GM18508 (cell line): ENCODE results near the gene EXOSC10.

ENCODE experiments used
- ATAC-seq: cut with Tn5 transposase; IDR thresholded peaks from one replicate; pipeline ENCODE4 v1.9.1; 2021; ENCODE audit warnings: moderate number of reproducible peaks; ENCODE audit not compliant: insufficient read depth, unreplicated experiment

EXOSC10 gene

DNA sequence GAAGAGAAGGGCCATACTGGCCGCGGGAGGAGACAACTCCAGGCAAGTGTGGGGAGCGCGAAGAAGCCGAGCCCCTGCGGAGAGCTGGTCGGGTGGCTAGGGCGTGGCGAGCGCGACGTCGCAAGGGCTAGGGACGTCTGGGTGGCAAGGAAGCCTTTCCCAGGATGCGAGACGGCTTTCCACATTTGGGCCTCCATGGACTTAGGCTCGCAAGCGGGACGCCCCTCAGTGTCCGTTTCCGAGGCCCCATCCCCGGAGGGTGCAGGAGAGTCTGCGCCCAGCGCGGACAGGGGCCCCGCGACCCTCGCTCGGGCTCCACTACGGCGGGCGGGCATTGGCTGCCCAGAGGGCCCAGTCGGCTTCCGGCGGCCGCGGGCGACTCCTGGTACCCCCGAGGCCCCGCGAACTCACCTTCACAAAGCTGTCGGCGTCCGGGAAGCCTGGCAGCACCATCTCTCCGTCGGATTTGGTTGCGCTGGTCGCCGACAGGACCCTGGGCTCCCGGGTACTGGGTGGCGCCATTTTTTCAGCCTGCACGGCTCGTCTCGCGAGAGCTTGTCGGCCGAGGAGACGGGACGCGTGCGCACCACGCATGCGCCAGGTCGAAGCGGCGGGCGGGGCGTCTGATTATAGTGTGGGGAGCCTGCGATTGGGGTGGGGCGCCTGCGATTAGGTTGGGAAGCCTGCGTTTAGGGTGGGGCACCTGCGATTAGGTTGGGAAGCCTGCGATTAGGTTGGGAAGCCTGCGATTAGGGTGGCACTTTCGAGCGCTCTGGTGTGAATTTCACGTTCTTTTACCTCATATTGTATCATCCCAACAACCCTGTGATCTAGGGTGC lies at the start of gene EXOSC10:
Gene EXOSC10 (minus strand): TSS at position 560 of the 839 bp plus-strand sequence. CDS start 38 bp downstream, at position 522.
- no peak for ATAC-seq

DNA sequence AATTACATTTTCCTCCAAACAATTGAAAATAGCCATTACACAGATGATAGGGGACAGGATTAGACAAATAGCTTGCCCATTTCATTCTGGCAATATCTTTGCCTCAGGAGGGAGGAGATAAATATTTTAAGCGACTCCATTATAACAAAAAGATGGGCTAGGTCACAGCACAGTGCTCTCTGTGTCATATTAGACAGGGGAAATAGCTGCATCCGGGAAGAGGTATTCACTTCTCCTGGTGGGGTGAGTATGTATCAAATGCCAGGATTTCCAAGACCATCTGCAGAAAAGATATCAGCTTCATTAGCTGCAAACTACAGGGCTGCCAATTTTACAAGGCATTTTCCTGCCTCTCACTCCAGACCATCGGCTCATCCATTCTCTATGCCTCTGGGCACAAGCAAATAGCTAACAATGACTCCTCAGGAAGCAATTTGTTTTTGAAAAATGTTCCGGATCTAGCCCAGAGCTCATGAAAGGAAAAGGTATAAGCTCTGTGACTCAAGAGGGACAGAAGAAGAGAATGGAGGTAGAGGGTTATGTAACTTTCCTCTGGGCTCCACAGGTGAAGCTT lies 47.6 kb upstream of the EXOSC10 start:
- no peak for ATAC-seq

DNA sequence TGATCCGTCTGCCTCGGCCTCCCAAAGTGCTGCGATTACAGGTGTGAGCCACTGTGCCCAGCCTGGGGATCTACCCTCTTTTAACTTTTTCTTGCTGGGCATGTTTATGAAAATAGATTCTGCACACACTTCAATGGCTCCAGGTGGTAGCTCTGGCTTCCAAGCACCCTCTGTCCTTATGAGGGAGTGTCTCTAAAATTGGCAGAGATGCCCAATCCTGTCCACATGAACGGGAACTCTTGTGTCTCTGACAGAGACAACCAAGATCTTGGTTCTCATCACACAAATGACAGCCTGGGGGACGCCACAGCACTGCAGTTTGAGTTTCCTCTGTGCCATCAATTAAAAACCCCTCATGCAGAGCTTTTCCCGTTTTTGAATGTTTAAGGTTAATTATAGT lies 46.1 kb upstream of the EXOSC10 start:
- ATAC-seq: no peak

DNA sequence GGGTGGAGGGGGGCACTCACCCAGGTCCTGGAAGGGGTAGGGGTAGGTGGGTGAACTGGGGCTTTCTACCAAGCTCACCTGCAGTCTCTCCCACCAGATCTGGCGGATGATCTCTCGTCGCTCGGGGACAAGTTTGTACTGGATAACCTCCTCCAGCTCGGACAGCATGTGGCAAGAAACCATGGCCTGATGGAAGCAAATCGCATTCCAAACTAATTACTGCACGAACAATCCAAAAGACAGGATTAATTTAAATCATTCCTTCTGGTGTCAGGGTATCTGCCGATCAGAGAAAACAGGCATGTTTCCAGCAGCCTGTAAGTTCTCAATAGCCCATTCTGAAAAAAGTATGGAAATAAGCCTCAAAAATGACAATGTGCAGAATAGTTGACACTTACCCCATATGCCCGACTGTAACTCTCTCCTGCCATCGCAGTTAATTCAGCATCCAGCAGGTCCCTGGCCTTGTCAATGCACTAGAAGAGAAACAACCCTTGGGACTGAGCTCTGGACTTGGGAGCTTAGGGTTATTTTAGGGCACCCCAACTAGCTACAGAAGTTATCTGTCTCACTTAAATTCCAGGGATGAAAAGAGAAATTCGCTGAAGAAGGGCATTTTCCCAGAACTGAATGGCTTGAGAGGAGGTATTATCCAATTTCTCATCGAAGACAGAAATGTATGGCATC lies 45.0 kb upstream of the EXOSC10 start:
- no peak for ATAC-seq

DNA sequence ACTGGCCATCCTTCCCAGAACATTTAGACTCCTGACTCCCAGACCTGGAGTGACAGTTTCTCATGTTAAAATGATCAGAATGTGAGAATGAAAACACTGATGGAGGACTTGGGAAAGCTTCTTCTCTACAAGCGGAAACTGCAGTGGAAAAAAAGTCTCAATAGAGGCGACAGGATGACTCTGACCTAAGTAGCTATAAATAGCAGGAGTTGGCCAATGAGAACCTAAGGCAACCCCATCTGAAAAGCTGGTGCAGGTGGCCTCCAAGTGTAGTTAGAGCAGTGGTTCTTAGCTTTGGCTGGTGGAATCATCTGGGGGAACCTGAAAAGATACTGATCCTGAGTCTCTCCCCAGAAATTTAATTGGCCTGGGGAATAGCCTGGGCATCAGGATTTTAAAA lies 44.2 kb upstream of the EXOSC10 start:
- ATAC-seq: no peak

DNA sequence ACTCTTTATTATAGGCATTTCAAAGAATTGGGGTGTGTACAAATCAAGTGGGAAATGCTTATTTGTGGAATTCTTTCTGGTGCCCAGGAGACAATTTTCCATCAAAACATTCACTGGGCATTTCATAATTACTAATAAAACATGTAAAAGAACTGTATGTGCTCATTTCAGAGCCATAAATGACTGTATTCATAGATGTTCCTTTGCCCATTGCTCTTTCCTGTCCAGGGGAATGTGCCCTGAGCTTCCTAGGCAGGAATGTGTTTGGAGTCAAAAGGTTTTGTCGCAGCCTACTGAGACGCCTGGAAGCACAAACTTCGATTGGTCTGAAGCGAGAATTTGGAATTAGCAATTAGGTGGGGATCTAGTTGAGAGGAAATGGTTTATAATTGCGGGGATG lies 43.7 kb upstream of the EXOSC10 start:
- ATAC-seq: no peak

DNA sequence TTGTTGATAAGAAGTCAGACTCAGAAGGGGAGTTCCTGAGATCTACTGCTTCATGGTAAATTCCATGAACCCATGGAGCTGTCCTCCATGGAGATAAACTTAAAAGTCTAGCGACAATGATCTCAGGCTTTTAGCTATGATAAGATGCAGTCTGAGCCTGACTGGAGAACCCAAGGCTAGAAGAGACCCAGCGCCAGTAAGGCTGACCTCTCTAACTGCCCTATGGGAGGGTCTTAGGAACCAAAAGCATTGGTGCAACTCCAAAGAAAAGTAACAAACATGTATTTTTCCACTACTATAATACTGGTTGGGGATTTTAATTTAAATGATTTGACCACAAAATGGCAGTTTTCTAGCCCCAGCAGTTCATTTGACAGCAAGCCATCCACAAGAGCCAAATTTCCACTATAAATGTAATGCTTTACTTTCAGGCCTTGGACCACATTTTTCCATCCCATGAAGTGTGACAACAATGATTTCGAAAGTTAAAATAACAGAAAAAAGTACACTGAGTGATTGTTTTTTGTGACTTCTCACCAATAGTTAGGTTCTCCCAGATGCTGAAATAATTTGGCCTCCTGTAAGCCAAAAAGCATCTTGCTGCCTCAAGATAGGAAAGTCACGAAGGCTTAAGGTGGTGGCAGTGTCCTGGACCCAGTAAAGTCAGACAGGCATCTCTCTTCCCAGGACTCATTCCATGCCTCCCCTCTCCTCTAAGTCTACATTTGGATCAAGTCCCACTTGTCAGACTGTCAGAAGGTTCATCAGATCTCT lies 43.1 kb upstream of the EXOSC10 start:
- no peak for ATAC-seq

DNA sequence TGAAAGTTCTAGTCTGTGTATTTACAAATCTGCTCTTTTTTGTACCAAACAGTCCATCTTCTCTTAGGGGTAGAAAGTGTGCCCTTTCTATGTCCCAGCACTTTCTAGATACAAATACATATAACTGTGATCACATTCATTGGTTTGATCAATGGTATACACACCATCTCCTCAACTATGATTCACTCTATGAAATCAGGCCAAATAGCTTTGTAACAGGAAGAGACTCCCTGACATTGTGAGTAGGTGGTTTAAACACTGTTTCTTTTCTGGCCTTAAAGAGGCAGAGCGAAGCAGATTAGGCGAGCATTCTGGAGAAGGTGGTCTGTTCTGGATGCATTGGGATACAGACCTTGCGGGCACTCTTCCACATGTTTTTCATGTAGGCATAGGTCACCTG lies 39.3 kb upstream of the EXOSC10 start:
- no peak for ATAC-seq

DNA sequence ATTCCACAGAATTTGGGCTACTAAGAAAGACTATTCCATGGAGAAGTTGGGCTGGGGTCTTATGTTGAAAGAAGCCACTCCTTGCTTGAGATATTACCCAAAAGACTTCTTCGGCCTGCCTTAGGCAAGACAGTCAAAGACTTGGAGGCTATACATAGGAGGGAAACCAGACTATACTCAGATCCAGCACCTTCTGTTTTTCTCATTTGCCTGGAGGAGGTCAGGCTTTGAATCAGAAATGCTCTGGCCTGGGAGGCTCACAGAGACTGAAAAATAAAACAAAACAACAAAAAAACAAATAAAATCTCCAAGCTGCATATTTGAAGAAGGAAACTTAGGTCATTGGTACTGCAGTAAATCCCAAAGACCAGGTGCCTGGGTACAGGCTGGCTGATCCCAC lies 38.4 kb upstream of the EXOSC10 start:
- no peak for ATAC-seq

DNA sequence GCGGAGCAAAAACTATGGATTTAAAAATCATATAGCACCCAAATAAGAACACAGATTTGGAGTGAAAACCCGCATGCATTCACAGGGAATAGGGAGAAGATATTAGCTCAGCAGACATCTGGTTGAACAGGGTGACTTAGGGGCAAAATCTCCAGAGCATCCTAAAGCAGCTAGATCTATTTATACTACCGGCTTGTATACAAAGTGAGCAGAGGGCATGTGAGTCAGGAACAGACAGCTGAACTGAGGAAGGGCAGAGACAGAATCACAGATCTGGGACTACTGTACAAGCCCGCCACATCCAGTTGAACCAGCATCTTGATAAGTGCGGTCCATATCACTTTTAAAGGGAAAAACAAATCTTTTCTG lies 35.2 kb upstream of the EXOSC10 start:
- ATAC-seq: no peak

DNA sequence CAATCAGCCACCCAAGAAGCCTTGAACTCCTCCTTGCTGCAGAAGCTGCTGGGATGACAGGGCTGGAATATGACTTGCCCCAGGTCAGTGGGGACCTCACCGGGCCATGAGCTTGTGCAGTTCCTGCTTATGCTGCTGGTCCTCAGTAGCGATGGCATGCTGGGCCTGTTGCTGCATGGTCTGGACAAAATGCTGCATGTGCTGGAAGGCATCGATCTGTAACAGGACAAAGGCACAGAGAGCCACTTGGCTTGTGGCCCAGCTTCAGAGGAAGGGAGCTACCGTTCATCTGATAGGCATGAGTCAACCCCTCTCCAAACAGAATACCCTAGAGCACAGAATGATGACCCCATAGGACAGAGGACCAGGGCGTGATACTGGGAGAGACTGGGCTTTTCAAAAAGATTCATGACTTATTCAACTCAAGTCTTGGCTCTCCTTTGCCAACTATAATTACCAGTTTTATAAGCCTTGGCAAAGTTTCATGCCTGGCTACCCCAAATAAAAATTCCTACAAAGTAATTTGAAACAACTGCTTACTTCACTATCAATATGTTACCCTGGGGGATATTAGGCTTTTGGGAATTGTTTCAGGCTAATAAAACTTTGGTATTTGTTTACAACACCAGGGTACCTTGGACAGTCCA lies 34.7 kb upstream of the EXOSC10 start:
- ATAC-seq: no peak

DNA sequence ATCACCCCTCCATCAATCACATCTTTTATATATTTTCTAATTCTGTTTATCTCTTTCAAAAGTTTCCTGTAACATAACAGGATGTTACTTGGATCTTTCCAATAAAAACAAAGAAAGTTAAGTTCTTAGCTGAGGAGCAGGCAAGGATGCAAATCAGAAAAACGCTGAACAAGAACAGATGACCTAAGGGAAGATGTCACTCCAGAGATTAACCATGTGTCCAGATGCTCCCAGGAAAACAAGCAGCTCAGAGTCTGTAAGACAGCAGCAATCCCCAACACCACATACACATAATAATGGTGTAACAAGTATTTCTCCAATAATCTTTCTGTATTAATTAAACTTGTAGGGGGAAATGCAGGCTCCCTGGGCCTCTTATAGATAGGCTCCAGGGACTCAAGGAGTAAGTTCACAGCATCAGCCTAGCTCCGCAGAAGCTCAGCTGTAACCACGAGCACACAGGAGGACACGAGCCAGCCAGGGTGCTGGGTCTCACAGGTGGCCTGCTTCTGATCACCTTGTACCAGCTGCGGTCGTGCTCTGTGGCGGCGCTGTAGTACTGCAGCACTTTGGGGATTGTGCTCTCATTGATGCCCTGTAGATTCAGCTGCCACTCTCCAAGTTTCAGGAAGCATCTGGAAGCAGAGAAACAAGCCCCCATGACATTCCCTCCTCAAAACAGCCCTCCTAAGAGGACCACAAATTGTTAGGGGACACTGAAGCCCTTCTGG lies 33.1 kb upstream of the EXOSC10 start:
- ATAC-seq: no peak

DNA sequence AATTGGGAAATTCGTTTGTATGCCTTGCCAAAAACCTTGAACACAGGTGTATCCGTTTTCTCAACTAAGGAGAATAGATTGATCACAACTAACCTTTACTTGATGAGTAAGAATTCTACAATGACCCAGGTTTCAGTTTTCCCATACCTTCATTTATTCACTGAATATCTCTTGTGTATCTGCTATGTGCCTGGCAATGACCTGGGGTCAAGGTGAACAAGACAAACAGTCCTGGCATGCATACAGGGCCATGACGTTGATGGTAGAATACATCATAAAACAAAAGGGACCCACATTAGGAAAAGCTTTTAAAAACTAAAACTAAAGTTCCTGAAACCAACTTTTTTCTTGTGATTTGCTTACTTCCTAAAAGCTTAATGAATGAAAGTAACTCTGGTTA lies 32.1 kb upstream of the EXOSC10 start:
- ATAC-seq: no peak

DNA sequence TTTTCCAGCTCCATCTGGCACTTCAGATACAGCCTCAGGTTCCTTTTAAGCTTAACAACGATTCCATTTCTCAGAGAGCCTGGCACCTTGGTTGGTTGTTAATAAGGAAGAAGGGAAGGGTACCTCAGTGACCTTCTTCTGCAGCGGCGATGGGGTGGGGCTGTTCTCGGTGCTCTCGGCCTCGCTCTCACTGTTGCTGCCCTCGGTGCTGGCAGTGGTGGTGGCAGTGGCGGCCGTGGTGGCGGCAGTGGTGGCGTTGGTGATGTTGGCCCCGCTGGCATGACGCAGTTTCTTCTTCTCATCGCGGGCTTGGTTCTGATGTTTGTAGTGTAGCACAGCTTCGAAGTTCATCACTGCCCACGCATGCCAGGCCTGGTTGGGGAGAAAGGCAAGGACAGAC lies 30.7 kb upstream of the EXOSC10 start:
- no peak for ATAC-seq

DNA sequence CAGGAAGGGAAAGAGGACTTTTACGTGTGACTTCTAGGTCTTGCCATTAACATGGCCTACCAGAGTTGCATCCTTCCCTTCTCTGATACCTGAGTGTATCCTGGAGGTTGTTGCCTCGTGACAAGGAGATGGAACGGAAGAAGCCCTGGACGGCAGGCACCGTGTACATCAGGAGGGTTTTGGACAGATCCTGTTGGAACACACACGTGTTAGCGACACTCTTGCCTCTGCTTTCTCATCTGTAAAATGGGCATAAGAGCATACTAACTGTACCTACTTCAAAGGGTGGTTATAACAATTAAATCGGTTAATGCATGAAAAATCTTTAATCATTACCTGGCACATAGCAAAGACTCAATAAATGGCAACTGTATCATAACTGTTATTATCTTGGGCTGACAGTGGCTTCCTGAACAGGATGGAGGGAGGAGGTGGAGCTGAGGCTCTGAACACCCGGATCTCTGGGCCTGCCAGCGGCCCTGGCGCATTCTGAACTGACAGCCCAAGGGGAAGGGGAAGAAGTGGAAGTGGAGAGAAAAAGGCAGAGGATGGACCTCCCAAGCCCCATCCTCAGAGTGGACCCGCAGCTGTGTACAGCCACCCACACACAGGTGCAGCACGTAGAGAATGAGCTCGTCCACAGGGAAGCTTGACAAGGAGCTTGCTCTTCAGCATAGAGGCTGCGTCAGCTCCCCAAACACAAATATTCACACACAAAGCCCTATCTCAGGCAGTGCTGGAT lies 30.2 kb upstream of the EXOSC10 start:
- no peak for ATAC-seq

DNA sequence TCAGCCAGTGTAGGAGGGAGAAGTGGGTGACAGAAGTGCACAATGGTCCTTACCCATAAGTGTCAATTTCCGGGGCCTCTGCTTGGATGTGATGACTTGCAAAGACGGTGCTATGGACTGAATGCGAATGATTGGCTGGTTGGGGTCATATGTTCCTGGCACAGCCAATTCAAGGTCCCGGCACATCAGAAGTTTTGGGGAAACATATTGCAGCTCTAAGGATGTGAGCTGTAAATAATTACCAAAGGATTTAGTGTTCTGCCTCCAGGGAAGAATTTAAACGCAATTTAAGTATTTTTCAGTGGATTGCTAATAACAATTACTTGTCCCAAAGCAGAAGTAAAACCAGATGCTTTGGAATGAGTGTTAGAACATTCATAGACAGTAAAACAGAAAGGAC lies 26.9 kb upstream of the EXOSC10 start:
- no peak for ATAC-seq

DNA sequence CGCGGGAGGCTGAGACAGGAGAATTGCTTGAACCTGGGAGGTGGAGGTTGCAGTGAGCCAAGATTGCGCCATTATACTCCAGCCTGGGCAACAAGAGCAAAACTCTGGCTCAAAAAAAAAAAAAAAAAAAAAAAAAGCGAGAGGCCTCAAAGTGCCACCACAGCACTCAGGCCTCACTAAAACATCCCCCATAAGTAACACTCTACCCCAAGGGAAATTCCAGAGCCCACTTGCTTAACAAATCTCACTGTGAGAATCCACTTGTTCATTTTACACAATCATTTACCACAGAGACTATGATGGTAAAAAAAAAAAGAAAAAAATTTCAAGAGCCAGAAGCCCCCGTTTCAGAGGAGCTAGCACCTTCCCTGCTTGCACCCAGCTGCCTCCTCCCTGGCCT lies 26.3 kb upstream of the EXOSC10 start:
- ATAC-seq: no peak

DNA sequence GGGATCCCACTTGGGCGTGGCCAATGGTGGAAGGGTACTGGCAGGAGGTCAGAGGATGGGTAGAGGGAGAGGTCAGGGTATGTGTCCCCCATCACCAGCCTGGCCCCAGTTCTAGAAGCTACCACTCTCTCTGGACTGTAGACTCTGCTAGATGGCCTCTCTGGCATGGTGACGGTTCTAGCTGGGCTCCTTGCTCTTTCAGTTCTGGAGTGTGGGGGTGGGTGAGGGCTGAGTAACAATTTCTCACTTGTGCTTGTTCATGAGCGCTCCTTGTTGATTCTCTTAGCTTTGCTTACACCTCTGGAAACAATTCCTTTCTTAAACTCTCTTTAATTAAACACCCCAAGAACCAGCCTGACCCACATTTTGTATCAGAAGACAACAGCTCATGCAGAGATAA lies 25.3 kb upstream of the EXOSC10 start:
- ATAC-seq: no peak

DNA sequence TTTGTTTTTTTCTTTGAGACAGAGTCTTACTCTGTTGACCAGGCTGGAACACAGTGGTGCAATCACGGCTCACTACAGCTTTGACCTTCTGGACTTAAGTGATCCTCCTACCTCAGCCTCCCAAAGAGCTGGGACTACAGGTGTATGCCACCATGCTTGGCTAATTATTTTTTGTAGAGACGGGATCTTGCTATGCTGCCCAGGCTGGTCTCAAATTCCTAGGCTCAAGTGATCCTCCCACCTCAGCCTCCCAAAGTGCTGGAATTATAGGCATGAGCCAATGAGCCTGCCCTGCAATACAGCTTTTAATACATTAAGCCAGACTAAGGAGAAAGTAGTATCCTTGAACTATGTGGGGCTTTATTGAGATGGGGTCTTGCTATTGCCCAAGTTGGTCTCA lies 16.6 kb upstream of the EXOSC10 start:
- no peak for ATAC-seq
